NCI-H524 (cell line): Measurements from ENCODE around the gene CHST3.

Experiments
- DNase-seq, 2 experiments: peaks; one replicate each; lab custom pipeline; 2025; lab: John Stamatoyannopoulos, UW

The CHST3 gene

DNA sequence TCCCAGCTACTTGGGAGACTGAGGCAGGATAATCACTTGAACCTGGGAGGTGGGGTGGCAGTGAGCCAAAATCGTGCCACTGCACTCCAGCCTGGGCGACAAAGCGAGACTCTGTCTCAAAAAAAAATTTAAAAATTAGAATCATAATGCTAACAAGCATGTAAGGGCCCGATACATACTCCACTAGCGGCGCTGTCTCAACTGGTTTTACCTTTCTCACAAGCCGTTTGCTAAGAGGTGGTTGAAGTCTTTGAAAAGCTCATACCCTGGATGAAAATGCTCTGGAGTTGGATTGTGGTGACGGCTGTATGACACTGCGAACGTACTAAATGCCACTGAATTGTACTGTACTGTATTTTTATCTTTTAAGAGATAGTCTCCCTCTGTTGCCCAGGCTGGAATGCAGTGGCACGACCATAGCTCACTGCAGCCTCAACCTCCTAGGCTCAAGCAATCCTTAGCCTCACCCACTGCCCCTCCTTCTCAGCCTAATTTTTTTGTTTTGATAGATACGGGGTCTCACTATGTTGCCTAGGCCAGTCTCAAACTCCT lies 94.2 kb downstream of the CHST3 start:
- no peak for DNase-seq

DNA sequence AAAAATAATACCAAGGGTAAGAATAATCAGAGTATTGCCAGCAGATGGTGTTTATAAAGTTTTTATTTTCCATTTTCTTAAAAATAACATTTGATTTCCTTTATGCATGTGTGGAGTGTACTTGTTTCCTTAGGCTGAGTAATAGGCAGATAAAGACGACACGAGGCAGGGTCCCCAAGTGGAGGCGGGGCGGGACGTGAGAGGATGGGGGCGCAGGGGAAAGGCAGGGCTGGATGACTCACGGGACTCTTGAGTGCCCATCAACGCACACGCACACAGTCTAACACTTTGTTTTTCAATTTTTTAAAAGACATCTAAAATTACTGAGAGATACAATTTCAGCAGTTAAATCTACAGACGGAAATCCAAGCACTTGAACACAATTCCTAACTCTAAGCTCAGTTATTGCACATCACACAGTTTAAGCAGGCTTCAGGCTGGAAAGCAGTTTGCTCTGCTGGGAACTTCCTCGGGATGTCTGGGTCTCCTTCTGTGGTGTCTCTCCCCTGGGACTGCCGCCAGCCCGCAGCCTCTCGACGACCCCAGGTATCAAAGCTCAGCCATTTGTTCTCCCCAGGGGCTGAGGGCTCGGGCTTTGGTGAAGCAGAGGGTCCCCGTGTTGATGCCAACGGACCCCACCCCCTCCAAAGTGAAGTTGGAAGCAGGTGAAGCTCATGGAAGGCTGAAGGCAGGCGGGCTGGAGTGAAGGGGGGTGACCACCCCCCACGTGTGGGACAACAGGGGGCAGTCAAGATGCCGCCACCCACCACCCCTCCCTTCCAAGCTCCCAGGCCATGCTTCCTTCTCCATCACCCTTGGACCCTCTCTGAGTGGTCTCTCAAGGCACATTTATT lies 95.0 kb downstream of the CHST3 start:
- DNase-seq: no peak

DNA sequence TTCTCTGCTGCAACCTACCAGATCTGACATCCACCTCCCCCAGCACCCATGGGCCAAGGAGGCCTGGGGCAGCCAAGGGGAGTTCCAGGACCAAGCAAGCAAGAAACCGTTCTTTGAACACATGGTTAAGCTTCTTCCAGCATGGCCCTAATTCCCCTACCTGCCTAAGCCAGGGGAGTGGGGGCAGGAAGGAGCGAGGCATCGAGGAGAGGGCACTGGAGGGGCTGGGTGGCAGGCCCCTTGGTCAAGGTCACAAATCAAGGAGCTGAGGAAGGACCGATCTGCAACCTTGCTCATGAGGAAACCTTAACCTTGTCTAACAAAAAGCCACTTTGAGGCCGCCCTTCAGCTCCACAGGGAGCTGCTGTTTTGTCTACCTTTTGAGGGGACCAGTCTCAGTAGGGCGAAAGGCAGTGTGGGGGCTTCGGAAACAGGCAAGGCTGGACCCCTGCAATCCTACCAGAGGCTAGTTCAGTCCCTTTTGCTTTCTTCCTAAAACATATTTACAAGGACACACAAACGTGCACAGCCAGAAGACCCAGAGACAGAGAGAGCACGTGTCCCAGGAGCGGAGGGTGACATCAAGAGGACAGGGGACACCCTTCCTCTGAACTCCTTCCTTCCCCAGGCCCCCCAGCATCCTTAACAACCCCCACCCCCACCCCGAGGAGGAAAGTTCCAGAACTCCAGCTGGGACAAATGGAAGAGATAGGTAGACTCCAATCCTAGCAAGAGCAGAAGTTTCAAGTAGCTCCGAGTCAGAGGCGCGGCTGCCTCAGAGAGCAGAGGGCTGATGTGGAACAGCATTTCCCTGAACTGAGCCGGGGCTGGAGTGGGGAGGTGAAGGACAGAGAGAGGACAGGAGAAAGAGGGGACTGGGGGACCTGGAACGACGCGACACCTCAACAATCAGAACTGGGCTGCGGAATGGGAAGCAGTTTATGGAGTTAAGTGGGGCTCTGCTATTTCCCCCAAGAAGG lies 95.9 kb downstream of the CHST3 start:
- DNase-seq: no peak

DNA sequence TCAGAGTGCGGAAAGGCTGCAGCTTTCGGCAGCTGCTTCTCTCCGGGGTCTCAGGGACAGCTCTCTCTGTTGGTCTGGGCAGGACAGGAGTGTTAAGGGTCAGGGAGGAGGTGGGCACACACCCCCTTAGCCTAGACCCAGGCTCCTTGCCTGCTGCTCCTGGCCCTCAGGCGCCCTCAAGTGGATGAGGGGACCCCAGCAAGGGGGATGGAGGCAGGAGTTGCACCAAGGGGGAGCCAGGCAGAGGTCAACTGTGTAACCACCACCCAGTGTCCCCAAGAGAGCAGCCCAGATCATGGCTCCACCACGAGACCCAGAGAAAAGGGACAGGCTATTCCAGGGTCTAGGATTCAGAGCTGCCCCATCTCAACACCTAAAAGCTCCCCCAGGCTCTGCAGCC lies 97.3 kb downstream of the CHST3 start:
- DNase-seq: no peak

DNA sequence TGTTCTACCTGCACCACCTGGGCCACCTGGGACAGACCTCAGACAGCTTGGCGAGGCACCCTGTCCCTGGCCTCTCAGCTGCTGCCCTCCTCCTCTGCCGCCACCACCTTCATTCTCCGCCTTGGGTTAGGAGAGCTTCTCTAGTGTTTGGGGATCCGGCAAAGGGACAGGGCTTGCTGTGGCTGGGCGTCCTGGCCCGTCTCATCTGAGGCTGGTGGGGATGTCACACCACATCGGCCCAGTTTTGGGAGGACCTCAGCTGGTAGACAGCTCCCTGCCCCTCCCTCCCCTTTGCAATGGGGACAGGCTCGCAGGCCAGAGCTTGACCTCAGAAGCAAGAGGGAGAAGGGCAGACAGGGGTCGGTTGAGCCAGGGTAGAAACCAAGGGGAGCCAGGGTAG lies 97.7 kb downstream of the CHST3 start:
- no peak for DNase-seq

DNA sequence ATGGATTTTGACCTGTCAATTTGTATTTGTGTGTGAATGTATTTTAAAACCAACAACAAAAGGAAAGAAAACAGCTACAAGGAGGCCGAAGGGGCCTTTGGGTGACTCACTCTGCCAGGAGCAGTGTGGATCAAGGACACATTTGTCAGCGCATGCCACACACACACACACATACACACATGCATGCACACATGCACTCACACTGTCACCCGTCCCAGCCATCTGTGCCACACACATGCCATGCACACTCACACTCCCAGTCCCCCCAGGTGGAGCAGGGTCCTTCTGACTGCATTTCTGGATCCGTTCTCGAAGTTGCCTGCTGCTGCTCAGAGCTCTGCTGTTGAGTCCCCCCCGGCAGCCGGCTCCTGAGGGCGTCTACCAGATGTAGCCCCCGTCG lies 98.2 kb downstream of the CHST3 start:
- no peak for DNase-seq
